ENCODE results near the gene RHOT2. TPM values are rescaled to one million over a fixed set of nuclear protein-coding genes. Genes with fewer than 3 reads are reported as not detected.

The RHOT2 gene
- total and polyA plus RNA-seq, 10 of the 15 experiments (the other 5 are each of a cell fraction or from before 2014, with no cell fraction given), result 3.7 to 174 (median 69.8) TPM

- H3K27ac ChIP-seq (ENCODE audit: control insufficient read depth, insufficient read depth), result no peak overlapping the region
- H3K79me2 ChIP-seq (ENCODE audit: control insufficient read depth, insufficient read depth, low read length), result no peaks in the 10 kb centered on the region
- H3K4me2 ChIP-seq (ENCODE audit: control insufficient read depth, insufficient read depth), result no peak overlapping the region
- ChIA-PET POLR2A (no interaction called here), CTCF (no interaction called here), SMC1A (ENCODE audit: uncharacterized antibody, unreplicated experiment) (no interaction called here), RAD21 (ENCODE audit: unreplicated experiment) (no interaction called here)
- H4K20me1 ChIP-seq (ENCODE audit: control insufficient read depth, insufficient read depth), result no peaks in the 10 kb centered on the region
- no peak overlapping the region for H3K4me3 ChIP-seq
- intact Hi-C loops (cut with micrococcal nuclease; ENCODE audit: unreplicated experiment), result no loop called here
- H3K27me3 ChIP-seq (replicated peaks in 1 of 2; ENCODE audit: control insufficient read depth in 2 of 2, insufficient read depth in 2 of 2, low read length in 1 of 2), result peaks cover 0 to 11% of the 10 kb centered on the region in 2 experiments; a peak in 2 of 4 replicates
- no peaks in the 10 kb centered on the region for H3K9me3 ChIP-seq (replicated peaks; ENCODE audit: control insufficient read depth, insufficient read depth, low read length)
- no peaks in the 10 kb centered on the region for H3K36me3 ChIP-seq (ENCODE audit: control insufficient read depth in 2 of 2, insufficient read depth in 2 of 2, low read length in 1 of 2)
- TF ChIP-seq USF1 (IDR thresholded peaks at IDR 0.05; ENCODE audit: borderline replicate concordance, extremely low read length, insufficient read depth, low read depth, low read length) (no peak), BCLAF1 (IDR thresholded peaks at IDR 0.05) (no peak), TCF7 (IDR thresholded peaks at IDR 0.05; ENCODE audit: borderline replicate concordance) (no peak), ZBED1 (IDR thresholded peaks at IDR 0.05; ENCODE audit: borderline replicate concordance) (no peak), ZNF384 (IDR thresholded peaks at IDR 0.05; ENCODE audit: borderline replicate concordance, low read depth, low read length) (no peak), MEF2B (IDR thresholded peaks at IDR 0.05; ENCODE audit: partially characterized antibody, poor library complexity, severe bottlenecking) (no peak), TCF12 (IDR thresholded peaks at IDR 0.05; ENCODE audit: low read depth, low read length) (no peak), MTA3 (IDR thresholded peaks at IDR 0.05; ENCODE audit: borderline replicate concordance, low read length) (no peak), IRF5 (IDR thresholded peaks at IDR 0.05; ENCODE audit: borderline replicate concordance) (no peak), FOXK2 (IDR thresholded peaks at IDR 0.05) (no peak), IRF4 (IDR thresholded peaks at IDR 0.05; ENCODE audit: low read depth, low read length) (no peak), E4F1 (IDR thresholded peaks at IDR 0.05; ENCODE audit: borderline replicate concordance, partially characterized antibody) (no peak), FOS (IDR thresholded peaks at IDR 0.05; ENCODE audit: borderline replicate concordance, extremely low read depth, insufficient read length) (no peak), PAX5 (IDR thresholded peaks at IDR 0.05; ENCODE audit: borderline replicate concordance, low read depth, low read length) (no peak), SREBF1 (IDR thresholded peaks at IDR 0.05; ENCODE audit: low read length) (no peak), MLLT1 (IDR thresholded peaks at IDR 0.05) (no peak)
- no peaks in the 10 kb centered on the region for H3K4me1 ChIP-seq (ENCODE audit: control insufficient read depth, insufficient read depth, low read length)
- 54% methylated on average over 19 of the region's 19 CpGs for WGBS (ENCODE audit: insufficient coverage, insufficient replicate concordance, low lambda C conversion rate, missing lambda C conversion rate)
- no peak overlapping the region for H2AFZ ChIP-seq (ENCODE audit: control insufficient read depth, low read depth, low read length)
- in situ Hi-C loops (cut with MboI), result no loop called here
- no peak overlapping the region for H3K9ac ChIP-seq (ENCODE audit: control insufficient read depth, insufficient read depth, low read length)
- DNase-seq (ENCODE audit: low read depth, low spot score) (no peak), ATAC-seq (no peak), FAIRE-seq (no peak)
- BruUV-seq (replicated peaks), result no TSS peak
Observed at GRCh38 chr16:702341-702740, 34.4 kb downstream of the RHOT2 start.

All from GM12878 (cell line).